HG02938 (cell line): ENCODE data around the gene RBFOX1.

ENCODE experiments used
- ATAC-seq: cut with Tn5 transposase; IDR thresholded peaks from one replicate; pipeline ENCODE4 v1.9.1; 2021; ENCODE audit warnings: mild to moderate bottlenecking, moderate library complexity; ENCODE audit not compliant: unreplicated experiment

Gene RBFOX1

GRCh38 chr16:7332611-7333010 lies at the start of gene RBFOX1:
RBFOX1 (plus strand) TSS chr16:7332845.
- ATAC-seq: no peak

- no peak for ATAC-seq
Measured at GRCh38 chr16:7284780-7285179, 47.9 kb upstream of the RBFOX1 start.

DNA sequence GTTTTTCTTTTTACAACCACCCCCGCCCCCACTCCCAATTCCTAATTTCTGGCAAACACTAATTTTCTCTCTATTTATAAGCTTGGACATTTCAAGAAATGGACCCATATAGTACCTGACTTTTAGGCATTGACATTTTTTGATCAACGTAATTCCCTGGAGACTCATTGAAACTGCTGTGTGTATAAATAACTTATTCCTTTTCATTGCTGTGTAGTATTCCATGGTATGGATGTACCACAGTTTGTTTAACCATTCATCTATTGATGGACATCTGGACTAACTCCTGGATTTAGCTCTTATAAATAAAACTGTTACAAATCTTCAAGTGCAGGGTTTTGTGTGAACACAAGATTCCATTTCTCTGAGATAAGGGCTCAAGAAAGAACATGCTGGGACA lies 47.1 kb upstream of the RBFOX1 start:
- no peak for ATAC-seq

- ATAC-seq: no peak
Measured at GRCh38 chr16:7289299-7289698, 43.3 kb upstream of the RBFOX1 start.

DNA sequence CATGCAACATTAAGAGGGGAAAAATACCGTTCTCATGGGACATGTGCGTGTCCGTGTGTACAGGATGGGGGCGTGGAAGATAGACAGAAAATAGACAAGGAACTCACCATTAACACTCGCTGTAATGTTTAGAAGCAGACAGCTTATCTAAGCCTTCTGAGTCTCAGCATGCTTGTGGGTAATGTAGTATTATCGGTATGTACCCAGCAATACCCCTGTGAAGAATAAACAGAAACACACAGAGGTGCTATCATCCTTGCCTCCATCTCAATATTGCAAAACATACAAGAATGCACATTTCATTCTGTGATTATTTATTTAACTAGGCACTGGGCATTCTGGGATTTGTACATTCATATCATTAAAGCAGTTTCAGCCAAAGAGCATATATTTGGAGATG lies 42.0 kb upstream of the RBFOX1 start:
- ATAC-seq: no peak

DNA sequence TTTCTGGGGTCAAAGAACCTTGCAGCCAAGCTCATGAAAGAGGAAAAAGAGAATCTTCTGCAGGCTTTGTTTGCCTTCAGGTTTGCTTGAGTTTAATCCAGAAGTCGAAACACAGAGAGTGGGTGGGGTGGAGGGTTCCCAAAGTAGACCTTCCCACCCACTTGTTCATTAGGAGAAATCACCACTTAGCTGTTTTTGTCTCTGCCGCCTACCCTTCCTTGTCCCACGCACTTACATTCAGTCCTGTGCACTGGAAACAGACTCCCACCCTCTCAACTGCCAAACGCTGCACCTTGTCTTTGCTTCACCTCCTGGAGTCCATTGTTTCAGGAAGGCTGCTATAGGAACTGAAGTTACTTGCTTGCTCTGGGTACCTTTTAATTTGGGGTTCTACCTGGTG lies 38.6 kb upstream of the RBFOX1 start:
- no peak for ATAC-seq

GRCh38 chr16:7303052-7303610 lies 29.5 kb upstream of the RBFOX1 start:
- no peak for ATAC-seq

- ATAC-seq: no peak
Measured at GRCh38 chr16:7303660-7304200, 28.9 kb upstream of the RBFOX1 start.

DNA sequence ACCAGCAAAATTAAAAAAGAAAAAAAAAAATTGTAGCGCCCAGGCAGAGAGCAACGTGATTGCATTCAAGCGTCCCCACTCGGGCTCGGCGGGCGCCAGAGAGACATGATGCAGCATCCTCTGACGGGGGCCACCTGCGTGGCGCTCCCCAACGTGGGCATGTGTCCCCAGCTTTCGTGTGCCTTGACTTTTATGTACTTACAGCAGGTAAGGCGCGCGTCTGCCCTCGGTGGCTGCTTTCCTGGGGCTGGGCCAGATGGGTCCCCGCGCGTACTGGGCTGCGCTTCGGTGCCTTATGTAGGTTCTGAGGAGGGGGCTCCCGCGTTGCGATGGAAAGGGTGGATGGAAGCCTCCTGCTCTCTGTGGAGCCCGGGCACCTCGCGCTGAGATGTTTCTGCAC lies 28.4 kb upstream of the RBFOX1 start:
- no peak for ATAC-seq

DNA sequence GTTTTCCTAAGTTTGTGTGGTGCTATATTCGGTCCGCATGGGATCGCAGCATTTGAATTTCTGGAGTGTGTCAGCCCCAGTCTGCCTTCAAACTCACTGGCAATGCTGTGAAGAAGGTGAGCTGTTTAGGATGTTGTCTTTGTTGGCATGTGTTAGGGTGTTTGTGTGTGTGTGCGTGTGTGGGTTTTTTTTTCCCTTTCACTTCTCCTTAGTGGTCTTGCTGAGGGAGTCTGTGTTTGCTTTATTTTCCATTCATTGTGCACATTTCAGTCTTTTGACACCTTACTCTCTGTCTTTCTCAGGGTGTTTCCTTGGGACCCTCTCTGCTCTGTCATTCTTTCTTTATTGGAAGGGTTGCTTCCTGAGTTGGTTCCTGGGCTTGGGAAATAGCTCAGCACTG lies 27.7 kb upstream of the RBFOX1 start:
- ATAC-seq: no peak

DNA sequence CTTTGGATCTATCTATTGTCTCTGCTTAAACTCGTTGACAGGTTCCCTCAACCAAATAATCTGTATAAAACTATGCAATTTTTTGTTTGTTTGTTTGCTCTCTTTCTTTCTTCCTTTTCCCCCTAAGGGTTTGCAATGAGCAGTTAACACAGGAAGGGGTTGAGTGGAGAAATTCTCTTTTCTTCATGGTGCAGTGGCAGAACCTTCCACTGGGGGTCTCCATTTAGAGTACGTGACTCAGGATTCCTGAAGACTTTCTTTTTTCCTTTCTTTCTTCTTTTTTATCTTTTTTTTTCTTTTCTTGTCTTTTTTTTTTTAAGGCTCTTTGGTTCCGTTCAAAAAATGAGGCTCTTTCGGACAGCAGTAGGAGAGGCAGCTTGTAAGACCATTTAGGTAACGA lies 19.5 kb upstream of the RBFOX1 start:
- ATAC-seq: no peak

GRCh38 chr16:7314163-7314562 lies 18.5 kb upstream of the RBFOX1 start:
- ATAC-seq: no peak

- ATAC-seq: no peak
Measured at GRCh38 chr16:7315813-7316212, 16.8 kb upstream of the RBFOX1 start.

DNA sequence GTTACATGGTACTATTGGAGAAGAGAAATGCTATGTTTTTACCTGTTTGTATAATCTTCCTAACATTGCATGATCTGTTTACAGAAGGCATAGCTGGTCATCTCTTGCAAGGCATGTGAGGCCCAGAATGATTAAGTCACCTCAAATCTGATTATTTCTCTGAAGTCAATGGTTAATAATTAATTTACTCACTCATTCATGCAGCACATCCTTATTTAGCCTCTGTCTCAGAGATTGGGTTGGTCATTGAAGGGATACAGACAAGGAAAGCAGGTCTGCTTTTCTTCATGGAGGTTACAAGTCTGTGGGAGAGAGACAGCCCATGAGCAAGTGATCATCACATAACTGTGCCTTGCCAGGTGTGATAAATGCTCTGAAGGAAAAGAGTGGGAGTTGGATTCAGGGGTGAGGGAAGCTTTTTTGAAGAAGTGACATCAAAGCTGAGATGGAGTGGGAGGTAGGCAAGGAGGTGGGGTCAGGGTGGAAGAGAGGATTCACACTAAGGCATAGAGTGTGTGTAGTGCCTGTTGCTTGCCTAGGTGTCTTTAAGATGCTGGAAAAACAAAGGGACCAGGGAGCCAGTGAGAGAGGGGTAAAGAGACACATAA lies 16.3 kb upstream of the RBFOX1 start:
- no peak for ATAC-seq

GRCh38 chr16:7317982-7318381 lies 14.7 kb upstream of the RBFOX1 start:
- no peak for ATAC-seq

GRCh38 chr16:7318686-7319085 lies 14.0 kb upstream of the RBFOX1 start:
- no peak for ATAC-seq

- ATAC-seq: no peak
Measured at GRCh38 chr16:7319514-7319913, 13.1 kb upstream of the RBFOX1 start.

- ATAC-seq: no peak
Measured at GRCh38 chr16:7321661-7322060, 11.0 kb upstream of the RBFOX1 start.

- ATAC-seq: no peak
Measured at GRCh38 chr16:7324321-7324720, 8.3 kb upstream of the RBFOX1 start.

- no peak for ATAC-seq
Measured at GRCh38 chr16:7325834-7326233, 6.8 kb upstream of the RBFOX1 start.

GRCh38 chr16:7330709-7331108 lies 1.9 kb upstream of the RBFOX1 start:
- ATAC-seq: no peak

- ATAC-seq: no peak
Measured at GRCh38 chr16:7331997-7332396, 648 bp upstream of the RBFOX1 start.

DNA sequence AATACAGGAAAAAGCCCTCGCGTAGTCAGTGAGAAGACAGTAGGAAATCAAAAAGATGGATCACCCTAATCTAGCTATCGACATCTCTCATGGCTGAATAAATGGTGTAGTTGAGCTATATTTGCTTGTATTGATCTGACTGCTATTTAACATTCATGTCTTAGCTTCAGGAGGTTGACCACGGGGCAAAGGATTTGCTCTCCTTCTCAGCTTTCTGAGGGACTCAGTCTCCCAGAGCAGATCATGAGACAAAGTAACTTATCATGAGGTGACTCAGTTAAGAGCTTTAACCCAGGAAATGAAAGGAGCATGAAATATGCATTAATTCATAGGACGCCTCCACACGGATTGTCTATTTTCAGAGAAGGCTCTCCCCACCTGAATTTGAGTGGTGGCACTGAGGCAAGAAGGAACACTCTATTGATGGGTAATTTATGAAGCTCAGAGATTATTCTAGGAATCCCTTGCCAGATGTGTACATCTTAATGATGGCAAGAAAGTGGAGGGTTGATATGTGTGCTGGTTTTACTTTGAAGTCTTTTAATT lies 608 bp downstream of the RBFOX1 start:
- ATAC-seq: no peak
